Measurements from ENCODE around the gene FMNL2.

- TF ChIP-seq POLR2AphosphoS5 (IDR thresholded peaks at IDR 0.05; ENCODE audit: low read depth, low read length) (no peak), POLR2A (IDR thresholded peaks at IDR 0.05; ENCODE audit: low read depth, low read length) (no peak), POU2F2 (IDR thresholded peaks at IDR 0.05; ENCODE audit: low read depth, low read length) (no peak), TAF1 (IDR thresholded peaks at IDR 0.05; ENCODE audit: low read depth, low read length) (no peak)
Measured at GRCh38 chr2:152354909-152355308, 19.9 kb downstream of the FMNL2 start.
